ENCODE measurements around the gene ITPRID1.

DNA sequence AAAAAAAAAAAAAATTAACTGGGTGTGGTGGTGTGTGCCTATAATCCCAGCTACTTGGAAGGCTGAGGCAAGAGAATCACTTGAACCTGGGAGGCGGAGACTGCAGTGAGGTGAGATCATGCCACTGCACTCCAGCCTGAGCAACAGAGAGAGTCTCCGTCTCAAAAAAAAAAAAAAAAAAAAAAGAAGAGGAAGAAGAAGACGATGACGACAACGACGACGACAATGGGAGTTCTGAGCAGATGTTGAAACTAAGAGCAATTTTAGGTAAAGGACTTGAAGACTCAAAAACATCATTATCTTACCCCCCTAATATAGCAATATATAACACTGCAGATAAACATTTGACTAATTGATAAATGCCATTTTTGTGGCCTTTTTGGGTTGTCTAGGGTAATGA, 133.6 kb downstream of the ITPRID1 start:
- no peak for TF ChIP-seq POLR2A (IDR thresholded peaks at IDR 0.05)
- TF ChIP-seq, protein P1, sequence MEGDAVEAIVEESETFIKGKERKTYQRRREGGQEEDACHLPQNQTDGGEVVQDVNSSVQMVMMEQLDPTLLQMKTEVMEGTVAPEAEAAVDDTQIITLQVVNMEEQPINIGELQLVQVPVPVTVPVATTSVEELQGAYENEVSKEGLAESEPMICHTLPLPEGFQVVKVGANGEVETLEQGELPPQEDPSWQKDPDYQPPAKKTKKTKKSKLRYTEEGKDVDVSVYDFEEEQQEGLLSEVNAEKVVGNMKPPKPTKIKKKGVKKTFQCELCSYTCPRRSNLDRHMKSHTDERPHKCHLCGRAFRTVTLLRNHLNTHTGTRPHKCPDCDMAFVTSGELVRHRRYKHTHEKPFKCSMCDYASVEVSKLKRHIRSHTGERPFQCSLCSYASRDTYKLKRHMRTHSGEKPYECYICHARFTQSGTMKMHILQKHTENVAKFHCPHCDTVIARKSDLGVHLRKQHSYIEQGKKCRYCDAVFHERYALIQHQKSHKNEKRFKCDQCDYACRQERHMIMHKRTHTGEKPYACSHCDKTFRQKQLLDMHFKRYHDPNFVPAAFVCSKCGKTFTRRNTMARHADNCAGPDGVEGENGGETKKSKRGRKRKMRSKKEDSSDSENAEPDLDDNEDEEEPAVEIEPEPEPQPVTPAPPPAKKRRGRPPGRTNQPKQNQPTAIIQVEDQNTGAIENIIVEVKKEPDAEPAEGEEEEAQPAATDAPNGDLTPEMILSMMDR (IDR thresholded peaks at IDR 0.05): no peak
- TF ChIP-seq EP300 (IDR thresholded peaks at IDR 0.05): no peak

All from gastroesophageal sphincter (tissue), 3 donors.